SK-N-SH (cell line): Measurements from ENCODE around the gene EPB41L4B. TPM values are rescaled to one million over a fixed set of nuclear protein-coding genes. Genes with fewer than 3 reads are reported as not detected.

Source experiments
- CTCF ChIA-PET: fragments of 300-600, 350-600 bp; formaldehyde crosslinking; extraction: SDS; loops from one replicate; lab custom pipeline; 2021; lab: Yijun Ruan, JAX
- POLR2A ChIA-PET: fragments of 350-600 bp; sonication (Branson Sonifier 250); formaldehyde crosslinking; extraction: SDS; loops from one replicate; lab custom pipeline; 2020; ENCODE audit warnings: antibody characterized with exemption, inconsistent platforms; lab: Yijun Ruan, JAX
- DNase-seq: peaks from one replicate; pipeline ENCODE4 v3.0.0; 2012
- H2AFZ ChIP-seq: fragments of 200-600 bp; sonication (generic); 2 replicates; pipeline ENCODE4 v1.8.1; 2016; ENCODE audit warnings: antibody characterized with exemption, mild to moderate bottlenecking, low read depth
- H3F3A ChIP-seq: fragments of 200-600 bp; sonication (generic); replicated peaks from 2 replicates; pipeline ENCODE3; 2016; ENCODE audit warnings: antibody characterized with exemption, mild to moderate bottlenecking; ENCODE audit not compliant: insufficient read depth
- H3K27ac ChIP-seq, 2 experiments: fragments of 200-500 bp in 1 of 2; fragments of 200-600 bp in 1 of 2; sonication (Bioruptor generic) in 1 of 2; sonication (generic), shearing (Covaris generic) in 1 of 2; 2 replicates each; pipeline versions ENCODE4 v1.5.1 to v1.6.1; 2014 to 2016; ENCODE audit warnings: low read depth in 2 of 2, inconsistent platforms in 1 of 2, low read length in 1 of 2, mild to moderate bottlenecking in 1 of 2, mixed read lengths in 1 of 2
- H3K27me3 ChIP-seq: fragments of 200-600 bp; sonication (generic), shearing (Covaris generic); 2 replicates; pipeline ENCODE4 v1.6.1; 2016; ENCODE audit warnings: mixed run types; ENCODE audit not compliant: insufficient read depth
- H3K36me3 ChIP-seq, 2 experiments: fragments of 200-500 bp in 1 of 2; fragments of 200-600 bp in 1 of 2; sonication (Bioruptor generic) in 1 of 2; sonication (generic) in 1 of 2; replicated peaks in 1 of 2; 2 replicates each; pipeline versions ENCODE3 to v1.5.1; 2014 to 2016; ENCODE audit warnings: low read length in 1 of 2, mild to moderate bottlenecking in 1 of 2; ENCODE audit not compliant: insufficient read depth in 2 of 2, control insufficient read depth in 1 of 2
- H3K4me1 ChIP-seq, 2 experiments: fragments of 200-500 bp in 1 of 2; fragments of 200-600 bp in 1 of 2; sonication (Bioruptor generic) in 1 of 2; sonication (generic), shearing (Covaris generic) in 1 of 2; 2 replicates each; pipeline versions ENCODE4 v1.5.1 to v1.6.1; 2014 to 2016; ENCODE audit warnings: low read depth in 1 of 2, low read length in 1 of 2, mixed run types in 1 of 2; ENCODE audit not compliant: insufficient read depth in 2 of 2, control insufficient read depth in 1 of 2
- H3K4me2 ChIP-seq: fragments of 200-600 bp; sonication (generic), shearing (Covaris generic); 2 replicates; pipeline ENCODE4 v1.6.1; 2017; ENCODE audit warnings: mixed run types
- H3K4me3 ChIP-seq, 2 experiments: fragments of 200-500 bp in 1 of 2; fragments of 200-600 bp in 1 of 2; sonication (Bioruptor generic) in 1 of 2; sonication (generic), shearing (Covaris generic) in 1 of 2; 2 replicates each; pipeline versions ENCODE4 v1.5.1 to v1.8.1; 2014 to 2016; ENCODE audit warnings: low read depth in 2 of 2, inconsistent platforms in 1 of 2, low read length in 1 of 2, mild to moderate bottlenecking in 1 of 2, mixed read lengths in 1 of 2, moderate library complexity in 1 of 2
- H3K79me2 ChIP-seq: fragments of 200-600 bp; sonication (generic); 2 replicates; pipeline ENCODE4 v1.8.1; 2017; ENCODE audit warnings: mild to moderate bottlenecking; ENCODE audit not compliant: insufficient read depth
- H3K9ac ChIP-seq: fragments of 200-600 bp; sonication (generic); 2 replicates; pipeline ENCODE4 v1.6.1; 2017; ENCODE audit warnings: mixed run types
- H3K9me2 ChIP-seq: fragments of 200-600 bp; sonication (generic); 2 replicates; pipeline ENCODE4 v1.6.1; 2017; ENCODE audit warnings: mixed run types
- H3K9me3 ChIP-seq: fragments of 200-600 bp; sonication (generic); 2 replicates; pipeline ENCODE4 v1.6.1; 2017; ENCODE audit warnings: mixed run types, mild to moderate bottlenecking, moderate library complexity
- H4K20me1 ChIP-seq: fragments of 200-600 bp; sonication (generic); 2 replicates; pipeline ENCODE4 v1.6.1; 2017; ENCODE audit warnings: mild to moderate bottlenecking, mixed run types; ENCODE audit not compliant: insufficient read depth
- CTCF ChIP-seq: fragments of 200-600 bp; sonication (generic); IDR thresholded peaks from 2 replicates; pipeline ENCODE4 v1.6.1; 2017; ENCODE audit warnings: antibody characterized with exemption, mild to moderate bottlenecking, moderate library complexity
- EP300 ChIP-seq, 2 experiments: IDR thresholded peaks; 2 replicates each; pipeline versions ENCODE4 v1.4.0 to v1.6.1; 2012; ENCODE audit warnings: borderline replicate concordance in 1 of 2, low read depth in 1 of 2, low read length in 1 of 2
- FOXJ3 ChIP-seq: sonication (generic); formaldehyde crosslinking; IDR thresholded peaks from 2 replicates; pipeline ENCODE4 v1.5.1; 2020; ENCODE audit warnings: mild to moderate bottlenecking, missing genetic modification reagents
- FOXM1 ChIP-seq: IDR thresholded peaks from 2 replicates; pipeline ENCODE4 v1.4.0; 2012; ENCODE audit warnings: low read depth, mild to moderate bottlenecking
- GATA2 ChIP-seq: sonication (generic); formaldehyde crosslinking; IDR thresholded peaks from 2 replicates; pipeline ENCODE4 v1.5.0; 2020; ENCODE audit warnings: mild to moderate bottlenecking, missing genetic modification reagents
- IRF3 ChIP-seq: fragments of 150-350 bp; IDR thresholded peaks from 2 replicates; pipeline ENCODE4 v1.6.1; 2016; ENCODE audit warnings: mild to moderate bottlenecking, low read depth, low read length
- JUND ChIP-seq: IDR thresholded peaks from 2 replicates; pipeline ENCODE4 v1.4.0; 2012
- MAX ChIP-seq: IDR thresholded peaks from 2 replicates; pipeline ENCODE4 v1.4.0; 2012; ENCODE audit warnings: low read depth
- MEF2A ChIP-seq: IDR thresholded peaks from 2 replicates; pipeline ENCODE4 v1.4.0; 2012; ENCODE audit warnings: low read depth, borderline replicate concordance
- NFIC ChIP-seq: IDR thresholded peaks from 2 replicates; pipeline ENCODE4 v1.4.0; 2012; ENCODE audit warnings: borderline replicate concordance
- PBX3 ChIP-seq: IDR thresholded peaks from 2 replicates; pipeline ENCODE4; 2012
- RCOR1 ChIP-seq: fragments of 150-350 bp; IDR thresholded peaks from 2 replicates; pipeline ENCODE4 v1.6.1; 2017; ENCODE audit warnings: antibody characterized with exemption, low read length
- RXRA ChIP-seq: IDR thresholded peaks from 2 replicates; pipeline ENCODE4 v1.4.0; 2012; ENCODE audit warnings: low read depth, mild to moderate bottlenecking, borderline replicate concordance
- SIN3A ChIP-seq: IDR thresholded peaks from 2 replicates; pipeline ENCODE4 v1.6.1; 2012; ENCODE audit warnings: low read depth, mild to moderate bottlenecking, low read length, moderate library complexity, borderline replicate concordance
- TAF1 ChIP-seq: IDR thresholded peaks from 2 replicates; pipeline ENCODE4 v1.6.1; 2012; ENCODE audit warnings: low read depth, mild to moderate bottlenecking, low read length, moderate library complexity, borderline replicate concordance
- TCF12 ChIP-seq: IDR thresholded peaks from 2 replicates; pipeline ENCODE4 v1.4.0; 2012
- USF2 ChIP-seq: fragments of 150-350 bp; IDR thresholded peaks from 2 replicates; pipeline ENCODE4 v1.6.1; 2017; ENCODE audit warnings: antibody characterized with exemption, low read length, low read depth, borderline replicate concordance
- YY1 ChIP-seq: IDR thresholded peaks from 2 replicates; pipeline ENCODE4 v1.4.0; 2012; ENCODE audit warnings: low read depth, mild to moderate bottlenecking
- WGBS: methylation state at CpG from one replicate; pipeline ENCODE4 v1.1.6; 2017; ENCODE audit warnings: low lambda C conversion rate; 5-methylcytosine and 5-hydroxymethylcytosine counted together
- polyA plus RNA-seq, 3 experiments: library from polyadenylated mRNA; depleted of rRNA; stranded (reverse); fragments of >200 nt; gene quantifications; 2 replicates each; pipeline ENCODE4 v1.2.3, GENCODE V29; 2012

Gene EPB41L4B
- polyA plus RNA-seq, 1 of the 3 experiments (the other 2 are of a cell fraction), result 0.59 TPM

GRCh38 chr9:109213285-109214121 lies 107.4 kb downstream of the EPB41L4B start:
- H3K4me1 ChIP-seq, result no peaks in the 10 kb centered on the region
- POLR2A ChIA-PET, result no interaction called here
- H3K79me2 ChIP-seq, result no peaks in the 10 kb centered on the region
- H2AFZ ChIP-seq, result no peak overlapping the region
- no peak overlapping the region for H3K9ac ChIP-seq
- no peak overlapping the region for H3K27ac ChIP-seq
- H3K4me3 ChIP-seq, result no peak overlapping the region
- CTCF ChIA-PET, result no interaction called here
- H4K20me1 ChIP-seq, result no peaks in the 10 kb centered on the region
- H3F3A ChIP-seq, result no peaks in the 10 kb centered on the region
- TF ChIP-seq RXRA (no peak), EP300 (IDR thresholded peaks at IDR 0.05; ENCODE audit: borderline replicate concordance in 1 of 2, low read depth in 1 of 2, low read length in 1 of 2) (no peak), TAF1 (no peak), MEF2A (no peak), RCOR1 (no peak), USF2 (no peak), PBX3 (no peak), JUND (no peak), YY1 (no peak), GATA2 (CRISPR knock-in tag) (no peak), SIN3A (no peak), IRF3 (no peak), FOXM1 (no peak), FOXJ3 (no peak), NFIC (no peak), MAX (no peak), CTCF (no peak), TCF12 (no peak)
- H3K9me3 ChIP-seq, result no peaks in the 10 kb centered on the region
- DNase-seq, result no peak
- H3K4me2 ChIP-seq, result no peak overlapping the region
- WGBS, result 58% methylated on average over 11 of the region's 11 CpGs
- no peaks in the 10 kb centered on the region; the same call in 1 of the 2 replicates for H3K27me3 ChIP-seq
- no peaks in the 10 kb centered on the region for H3K36me3 ChIP-seq
- no peaks in the 10 kb centered on the region for H3K9me2 ChIP-seq
